A673 (cell line): Measurements from ENCODE around the gene CDK4.

ENCODE experiments used
- EZH2 ChIP-seq: fragments of 200-600 bp; sonication (generic); IDR thresholded peaks from 2 replicates; pipeline ENCODE4 v1.6.1; 2017; ENCODE audit warnings: borderline replicate concordance, low read depth, mild to moderate bottlenecking, mixed read lengths, antibody characterized with exemption, low read length; ENCODE audit not compliant: poor library complexity, severe bottlenecking
- TF ChIP-seq, protein P1 (sequence below): fragments of 300-800, 200-600 bp; sonication (generic); conservative IDR thresholded peaks from 2 replicates; pipeline ENCODE4 v1.5.1; 2017; ENCODE audit warnings: low read depth, mild to moderate bottlenecking, antibody characterized with exemption, low read length, moderate library complexity, mixed read lengths

DNA sequence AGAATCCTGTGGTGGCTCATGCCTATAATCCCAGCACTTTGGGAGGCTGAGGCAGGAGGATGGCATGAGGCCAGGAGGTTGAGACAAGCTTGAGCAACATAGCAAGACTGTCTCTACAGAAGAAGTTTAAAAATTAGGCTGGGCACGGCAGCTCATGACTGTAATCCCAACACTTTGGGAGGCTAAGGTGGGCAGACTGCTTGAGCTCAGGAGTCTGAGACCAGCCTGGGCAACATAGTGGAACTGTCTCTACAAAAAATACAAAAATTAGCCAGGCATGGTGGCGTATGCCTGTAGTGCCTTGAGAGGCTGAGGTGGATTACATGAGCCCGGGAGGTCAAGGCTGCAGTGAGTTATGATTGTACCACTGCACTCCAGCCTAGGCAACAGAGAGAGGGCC lies 15.8 kb upstream of the CDK4 start:
- TF ChIP-seq, protein P1, sequence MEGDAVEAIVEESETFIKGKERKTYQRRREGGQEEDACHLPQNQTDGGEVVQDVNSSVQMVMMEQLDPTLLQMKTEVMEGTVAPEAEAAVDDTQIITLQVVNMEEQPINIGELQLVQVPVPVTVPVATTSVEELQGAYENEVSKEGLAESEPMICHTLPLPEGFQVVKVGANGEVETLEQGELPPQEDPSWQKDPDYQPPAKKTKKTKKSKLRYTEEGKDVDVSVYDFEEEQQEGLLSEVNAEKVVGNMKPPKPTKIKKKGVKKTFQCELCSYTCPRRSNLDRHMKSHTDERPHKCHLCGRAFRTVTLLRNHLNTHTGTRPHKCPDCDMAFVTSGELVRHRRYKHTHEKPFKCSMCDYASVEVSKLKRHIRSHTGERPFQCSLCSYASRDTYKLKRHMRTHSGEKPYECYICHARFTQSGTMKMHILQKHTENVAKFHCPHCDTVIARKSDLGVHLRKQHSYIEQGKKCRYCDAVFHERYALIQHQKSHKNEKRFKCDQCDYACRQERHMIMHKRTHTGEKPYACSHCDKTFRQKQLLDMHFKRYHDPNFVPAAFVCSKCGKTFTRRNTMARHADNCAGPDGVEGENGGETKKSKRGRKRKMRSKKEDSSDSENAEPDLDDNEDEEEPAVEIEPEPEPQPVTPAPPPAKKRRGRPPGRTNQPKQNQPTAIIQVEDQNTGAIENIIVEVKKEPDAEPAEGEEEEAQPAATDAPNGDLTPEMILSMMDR, result no peak
- no peak for TF ChIP-seq EZH2
